HG02970 (cell line): Measurements from ENCODE around the gene MYO1B.

Experiments used
- ATAC-seq: cut with Tn5 transposase; IDR thresholded peaks from one replicate; pipeline ENCODE4 v1.9.1; 2021; ENCODE audit warnings: mild to moderate bottlenecking, moderate library complexity, moderate number of reproducible peaks; ENCODE audit not compliant: unreplicated experiment, low FRiP score

The MYO1B gene

DNA sequence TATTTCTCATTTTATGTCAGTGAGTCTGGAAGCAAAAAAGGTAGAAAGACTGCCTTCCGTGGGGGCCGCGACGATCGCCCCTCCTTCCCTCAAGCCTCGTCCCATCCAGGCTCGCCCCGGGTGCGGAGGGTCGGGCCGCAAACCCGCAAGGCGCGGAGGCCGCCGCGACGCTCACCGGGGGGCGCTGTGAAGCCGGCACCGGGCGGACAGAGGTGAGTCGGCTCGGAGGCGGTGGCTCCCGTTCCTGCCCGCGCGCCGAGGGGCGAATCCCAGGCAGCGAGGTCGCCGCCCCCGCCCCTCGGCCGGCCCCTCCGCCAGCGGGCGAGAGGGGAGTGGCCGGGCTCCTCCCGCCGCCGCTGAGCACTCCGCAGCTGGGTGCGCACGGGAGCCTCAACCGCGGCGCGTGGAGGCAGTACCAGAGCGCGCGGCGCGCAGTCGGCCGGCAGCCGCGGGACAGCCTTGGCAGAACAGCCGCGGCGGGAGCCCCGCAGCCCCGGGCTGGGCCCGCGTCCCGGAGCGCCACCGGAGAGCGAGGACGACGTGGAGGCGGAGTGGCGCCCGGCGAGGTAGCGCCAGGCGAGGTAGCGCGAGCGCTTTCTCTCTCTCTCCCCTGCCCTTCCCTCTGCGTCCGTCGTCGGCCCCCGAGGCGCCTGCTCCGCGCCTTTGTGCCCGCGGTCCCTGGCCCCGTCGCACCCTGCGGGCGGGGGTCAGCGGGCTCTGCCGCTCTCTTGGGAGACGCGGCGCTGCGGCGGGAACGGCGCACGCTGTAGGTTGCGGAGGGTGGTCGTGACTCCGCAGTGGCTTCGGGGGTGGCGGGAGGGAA, at the start of gene MYO1B:
TSS of gene MYO1B (plus strand) at position 359 of the 823 bp plus-strand sequence. CDS start 31,492 bp downstream, outside the sequence.
- peak; percentile 44 for ATAC-seq

GRCh38 chr2:191197096-191197495, 48.1 kb upstream of the MYO1B start:
- ATAC-seq, result no peak

DNA sequence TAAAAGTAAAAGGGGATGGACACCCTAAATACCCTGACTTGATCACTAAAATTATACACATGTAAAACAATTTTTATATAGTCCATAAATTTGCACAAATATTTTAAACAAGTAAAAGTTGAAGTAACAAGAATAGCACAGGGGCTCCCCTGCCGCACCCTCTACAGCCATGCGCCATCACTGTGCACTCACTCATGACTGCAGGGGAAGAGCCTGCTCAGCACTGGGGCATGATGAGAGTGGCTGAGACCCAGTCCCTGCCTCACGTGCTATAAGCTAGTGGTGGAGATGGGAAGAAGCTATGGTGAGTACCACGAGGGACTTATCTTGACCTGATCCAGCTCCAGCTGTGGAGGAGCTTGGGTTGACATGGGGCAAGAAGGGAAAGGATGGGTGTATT, 46.9 kb upstream of the MYO1B start:
- no peak for ATAC-seq

GRCh38 chr2:191199929-191200512, 45.2 kb upstream of the MYO1B start:
- no peak for ATAC-seq

DNA sequence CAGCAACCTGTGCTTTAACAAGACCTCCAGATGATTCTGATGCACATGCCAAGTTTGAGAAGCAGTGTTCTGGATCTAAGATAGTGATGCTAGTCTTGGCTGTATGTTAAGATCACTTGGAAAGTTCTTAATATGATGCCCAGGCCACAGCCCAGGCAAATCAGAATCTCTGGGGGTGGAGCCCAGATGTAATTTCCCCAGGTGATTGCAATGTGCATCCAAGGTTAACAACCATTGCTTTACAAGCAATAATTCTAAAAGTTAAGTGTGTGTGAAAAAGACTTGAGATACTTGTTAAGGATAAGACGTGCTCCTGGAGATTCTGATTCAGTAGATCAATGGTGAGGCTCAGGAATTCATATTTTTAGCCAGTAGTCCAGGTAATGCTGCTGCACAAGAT, 44.3 kb upstream of the MYO1B start:
- no peak for ATAC-seq

DNA sequence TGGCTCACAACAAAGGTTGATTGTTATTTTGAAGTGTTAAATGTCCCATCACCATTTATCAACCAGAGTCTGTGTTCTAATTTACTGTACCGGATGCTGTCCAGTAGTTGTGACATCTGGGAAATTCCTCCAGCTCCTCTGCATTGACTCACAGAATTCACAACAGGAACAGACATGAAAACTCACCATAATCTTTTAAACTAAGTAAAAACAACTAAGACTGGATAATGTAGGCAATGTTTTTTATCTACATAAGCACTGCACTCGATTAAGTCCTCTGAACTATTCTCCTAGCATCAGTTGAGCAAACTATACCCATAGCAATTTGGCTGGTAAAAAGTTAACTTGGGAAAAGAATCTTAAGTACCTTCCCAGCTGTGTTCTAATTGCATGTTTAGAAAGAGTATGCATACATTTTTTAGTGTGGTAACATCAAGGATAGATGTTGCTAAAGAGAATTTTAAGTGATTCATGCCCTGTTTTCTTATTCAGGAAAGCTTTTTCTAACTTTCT, 42.9 kb upstream of the MYO1B start:
- ATAC-seq, result no peak

DNA sequence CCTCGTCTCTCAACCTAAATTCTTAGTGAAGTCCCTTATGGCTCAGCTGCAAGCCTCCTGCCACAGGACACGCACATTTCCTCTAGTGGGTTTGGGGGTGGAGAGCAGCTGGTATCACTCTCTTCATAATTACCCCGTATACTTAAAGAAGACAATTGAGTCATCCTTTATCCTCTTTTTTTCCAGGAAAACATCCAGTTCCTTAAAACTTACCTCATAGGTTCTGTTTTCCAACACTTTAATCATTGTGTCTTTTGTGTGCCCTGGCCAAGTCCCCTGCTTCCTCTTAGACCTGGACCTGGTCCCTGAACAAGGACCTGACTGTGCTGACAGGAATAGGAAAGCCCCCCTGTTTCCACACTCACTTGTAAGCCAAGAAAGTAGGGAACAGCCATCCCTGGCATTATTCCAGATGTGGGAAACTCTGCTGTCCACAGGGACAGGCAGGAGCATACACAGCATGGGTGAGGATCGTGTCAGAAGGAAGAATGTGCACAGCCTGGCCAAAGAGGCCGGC, 42.3 kb upstream of the MYO1B start:
- no peak for ATAC-seq

DNA sequence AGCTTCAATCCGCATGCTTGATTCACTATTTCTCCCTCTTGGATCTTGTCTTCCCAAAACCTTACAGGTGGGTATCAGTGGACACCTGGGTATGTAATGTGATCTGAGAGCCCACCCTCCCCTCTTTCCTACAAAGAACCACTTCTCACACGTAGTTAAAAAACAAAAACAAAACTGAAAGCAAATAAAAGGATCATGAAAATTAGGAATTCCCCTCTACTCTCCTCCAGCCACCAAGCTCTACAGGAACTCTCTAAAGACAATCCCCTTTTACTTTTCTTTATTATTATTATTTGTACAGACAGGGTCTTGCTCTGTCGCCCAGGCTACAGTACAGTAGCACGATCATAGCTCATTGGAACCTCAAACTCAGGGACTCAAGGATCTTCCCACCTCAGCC, 40.8 kb upstream of the MYO1B start:
- no peak for ATAC-seq

- ATAC-seq, result no peak
These were observed 38.4 kb upstream of the MYO1B start for GRCh38 chr2:191206613-191207471.

DNA sequence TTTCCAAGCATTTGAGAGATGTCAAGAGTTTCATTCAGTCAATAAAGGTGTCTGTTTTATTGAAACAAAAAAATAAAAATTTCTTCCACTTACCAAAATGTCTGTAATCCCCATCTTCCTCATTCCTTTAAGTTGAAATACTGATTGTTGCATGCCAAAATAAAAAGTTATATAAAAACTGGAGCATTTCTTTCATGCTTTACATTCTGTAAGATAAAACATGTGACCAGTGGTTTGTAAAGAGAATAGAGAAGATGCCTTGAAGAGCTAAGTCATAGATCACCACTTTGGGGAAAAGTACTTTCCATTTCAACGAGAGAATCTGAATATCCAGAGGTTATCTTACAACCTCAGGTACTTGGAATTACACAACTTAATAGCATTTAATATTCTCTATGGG, 35.9 kb upstream of the MYO1B start:
- ATAC-seq, result no peak

- ATAC-seq, result no peak
These were observed 33.1 kb upstream of the MYO1B start for GRCh38 chr2:191212119-191212518.

GRCh38 chr2:191213333-191213732, 31.9 kb upstream of the MYO1B start:
- ATAC-seq, result no peak

DNA sequence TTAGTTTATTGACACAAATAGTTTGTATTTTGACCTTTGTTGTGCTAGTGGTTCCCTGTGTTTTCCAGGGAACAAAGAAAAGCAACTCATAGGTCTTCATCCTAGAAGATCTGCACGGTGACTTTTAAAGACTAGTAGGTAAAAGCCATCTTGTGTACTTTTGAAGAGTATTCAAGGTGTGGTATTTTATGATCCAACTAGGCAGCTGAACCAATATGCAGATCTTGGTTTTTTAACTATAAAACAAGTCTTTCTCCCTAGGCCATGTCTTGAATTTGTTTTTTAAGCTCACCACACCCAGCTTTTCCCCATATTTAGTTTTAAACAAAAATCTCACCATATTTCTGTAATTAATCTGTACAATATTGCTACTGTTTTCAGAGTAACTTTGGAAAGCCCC, 30.0 kb upstream of the MYO1B start:
- ATAC-seq, result no peak

DNA sequence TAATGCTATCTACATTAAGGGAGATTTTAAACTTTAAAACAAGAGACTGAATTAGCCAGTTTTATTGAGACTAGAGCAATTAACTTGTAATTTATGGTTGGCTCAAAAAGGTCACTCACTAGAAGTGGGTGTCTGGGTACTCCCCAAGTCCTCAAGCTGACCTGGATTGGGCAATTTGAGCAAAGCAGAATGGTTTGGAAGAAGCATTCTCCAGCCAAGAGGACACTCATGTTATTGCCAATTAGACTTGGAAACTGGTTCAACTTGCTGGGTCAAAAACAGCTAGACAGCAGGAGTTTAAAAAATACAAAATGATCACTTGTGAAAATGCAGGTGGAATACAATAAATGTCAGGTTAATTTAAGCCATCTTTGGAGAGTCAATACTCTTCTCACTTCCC, 29.5 kb upstream of the MYO1B start:
- ATAC-seq, result no peak

GRCh38 chr2:191217580-191217979, 27.6 kb upstream of the MYO1B start:
- ATAC-seq, result no peak

DNA sequence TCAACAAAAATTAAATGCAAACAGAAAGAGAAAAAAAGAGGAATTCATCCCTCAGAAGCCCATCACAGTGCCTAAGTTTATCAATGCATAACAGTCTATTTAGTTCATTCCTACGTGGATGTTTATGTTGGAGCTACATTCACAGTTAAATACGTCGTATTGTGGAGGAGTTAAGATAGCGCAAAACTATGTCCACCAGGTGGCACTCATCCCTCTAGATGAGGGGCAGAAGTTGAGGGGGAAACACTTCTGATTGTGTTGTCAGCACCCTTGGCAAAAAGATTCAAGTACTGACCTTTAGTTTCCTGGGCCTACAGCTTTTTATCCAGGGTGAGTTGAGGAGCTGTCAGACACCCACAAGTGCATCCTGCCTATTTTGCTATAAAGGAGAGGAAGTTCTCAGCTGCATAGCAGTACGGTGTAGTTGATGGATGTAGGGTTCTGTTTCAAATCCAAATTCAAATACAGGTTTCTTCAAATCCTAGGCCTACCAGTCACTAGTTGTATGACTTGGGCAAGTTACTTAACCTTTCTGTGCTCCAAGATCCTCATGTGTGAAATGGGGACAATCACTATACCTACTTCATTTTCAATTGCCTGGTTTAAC, 26.8 kb upstream of the MYO1B start:
- ATAC-seq, result no peak

GRCh38 chr2:191220671-191221070, 24.5 kb upstream of the MYO1B start:
- ATAC-seq, result no peak

DNA sequence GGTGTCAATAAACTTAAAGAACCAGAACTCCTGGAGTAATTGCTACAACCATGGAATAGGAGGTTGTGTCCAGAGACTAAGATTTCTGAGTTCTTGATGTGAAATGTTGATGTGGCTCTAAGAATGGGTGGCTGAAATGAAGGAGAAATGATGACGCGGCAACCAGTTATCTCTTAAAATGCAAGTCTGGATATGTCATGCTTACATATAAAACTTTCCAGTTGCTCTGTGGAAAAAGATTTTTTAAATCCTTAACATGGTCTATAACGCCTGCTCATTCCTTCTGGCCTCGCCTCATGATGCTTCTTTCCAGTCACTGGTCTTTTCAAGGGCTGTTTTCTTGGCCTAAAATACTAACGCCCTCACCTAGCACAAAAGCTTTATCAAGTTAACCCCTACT, 23.5 kb upstream of the MYO1B start:
- no peak for ATAC-seq

GRCh38 chr2:191222507-191222906, 22.7 kb upstream of the MYO1B start:
- no peak for ATAC-seq

DNA sequence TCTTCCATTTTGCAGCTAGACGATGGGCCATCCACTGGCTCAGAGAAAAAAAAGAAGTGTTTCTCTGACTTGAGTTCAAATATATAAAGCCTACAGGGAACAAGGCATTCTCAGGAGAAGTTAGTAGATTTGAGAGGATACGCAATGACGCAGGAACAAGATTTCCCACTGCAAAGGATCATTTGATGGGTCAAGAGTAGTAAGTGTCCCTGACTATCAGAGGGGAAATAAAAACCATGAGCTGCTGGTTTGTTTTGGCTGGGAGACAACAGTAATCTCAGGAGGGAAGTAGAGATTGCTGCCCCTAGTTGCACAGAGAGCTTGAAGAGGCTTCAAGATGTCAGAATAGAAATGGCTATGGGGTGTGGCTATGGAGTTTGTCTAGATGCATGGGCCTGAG, 22.3 kb upstream of the MYO1B start:
- ATAC-seq, result no peak
